ENCODE data around the gene TMEM233.

TMEM233 gene

DNA sequence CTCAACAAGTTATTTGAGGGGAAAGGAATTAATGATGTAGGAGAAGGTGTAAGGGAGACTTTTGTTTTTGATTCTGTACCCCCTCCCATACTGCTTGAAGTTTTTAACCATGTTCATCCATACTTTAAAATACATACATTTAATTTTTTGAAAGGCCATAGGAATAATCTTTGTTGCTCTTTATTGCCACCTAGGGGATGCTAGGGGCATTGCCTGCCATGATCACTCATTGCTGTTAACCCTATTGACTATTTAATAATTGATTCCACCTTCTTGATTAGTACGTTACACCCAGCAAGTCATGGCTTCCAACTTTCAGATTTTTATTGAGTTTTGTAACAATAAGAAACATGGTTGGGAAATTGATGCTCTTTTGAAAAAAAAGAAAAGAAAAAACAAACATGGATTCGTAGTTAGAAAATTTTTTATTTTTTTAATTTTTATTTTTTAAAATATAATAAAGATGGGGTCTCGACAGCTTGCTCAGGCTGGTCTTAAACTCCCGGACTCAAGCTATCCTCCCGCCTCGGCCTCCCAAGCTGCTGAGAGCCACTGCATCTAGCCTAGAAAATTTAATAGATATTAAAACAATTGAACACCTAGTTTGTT lies 65.8 kb downstream of the TMEM233 start:
- no peak for DNase-seq

DNA sequence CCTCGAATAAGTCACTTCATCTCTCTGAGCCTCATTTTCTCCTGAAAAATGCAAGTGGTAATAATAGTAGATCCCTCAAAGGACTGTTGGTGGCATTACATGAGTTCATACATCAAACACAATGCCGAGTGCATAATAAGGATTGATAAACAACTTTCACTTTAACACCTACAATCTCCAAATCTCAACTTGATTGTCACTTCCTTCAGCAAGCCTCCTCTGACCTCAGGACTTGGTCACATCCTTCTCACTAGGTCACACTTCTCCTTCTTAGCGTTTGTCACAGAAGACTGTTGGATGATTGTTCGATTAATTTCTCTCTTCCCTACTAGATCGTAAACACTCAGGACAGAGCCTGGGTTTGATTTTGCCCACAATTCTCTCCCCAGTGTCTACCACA lies 66.5 kb downstream of the TMEM233 start:
- DNase-seq: peak; percentile 28
- no peaks in the 10 kb centered on the region for H3K4me1 ChIP-seq (ENCODE audit: control insufficient read depth, low read depth, low read length)

More for the DNA sequence above, 65.8 kb downstream of the TMEM233 start:
- Histone ChIP-seq H4K8ac (ENCODE audit: low read depth, low read length) (no peak overlapping the region), H4K5ac (ENCODE audit: low read length) (no peak overlapping the region), H3K18ac (ENCODE audit: low read length) (no peak overlapping the region), H2BK5ac (ENCODE audit: low read length) (no peak overlapping the region), H3K27me3 (ENCODE audit: insufficient read depth, low read length, poor library complexity) (no peaks in the 10 kb centered on the region), H3K56ac (ENCODE audit: low read length) (no peak overlapping the region), H3K4me1 (ENCODE audit: control insufficient read depth, low read depth, low read length) (no peaks in the 10 kb centered on the region), H2AK5ac (ENCODE audit: low read length) (no peak overlapping the region), H3K4ac (ENCODE audit: low read depth, low read length) (no peak overlapping the region), H3K4me3 (ENCODE audit: low read length) (no peak overlapping the region), H3K4me2 (ENCODE audit: low read length) (no peak overlapping the region), H3K79me1 (ENCODE audit: low read length) (no peaks in the 10 kb centered on the region), H3K27ac (ENCODE audit: low read depth, low read length) (no peak overlapping the region), H2BK120ac (ENCODE audit: low read depth, low read length) (no peak overlapping the region), H3K9ac (ENCODE audit: low read length) (no peak overlapping the region), H3K23ac (ENCODE audit: low read length) (no peak overlapping the region), H3K79me2 (ENCODE audit: control insufficient read depth, insufficient read depth, low read length) (no peaks in the 10 kb centered on the region), H3K36me3 (ENCODE audit: control insufficient read depth, insufficient read depth, low read length) (no peaks in the 10 kb centered on the region), H2BK15ac (replicated peaks; ENCODE audit: low read depth) (no peak overlapping the region)
- WGBS (ENCODE audit: extremely low coverage, insufficient coverage, low lambda C conversion rate): 100% methylated on average over 1 of the region's 6 CpGs

GRCh38 chr12:119661882-119662281 lies 68.3 kb downstream of the TMEM233 start:
- Histone ChIP-seq H2AK5ac (ENCODE audit: low read length) (no peak overlapping the region), H3K36me3 (ENCODE audit: control insufficient read depth, insufficient read depth, low read length) (no peaks in the 10 kb centered on the region), H3K79me1 (ENCODE audit: low read length) (no peaks in the 10 kb centered on the region), H3K23ac (ENCODE audit: low read length) (no peak overlapping the region), H3K27me3 (ENCODE audit: insufficient read depth, low read length, poor library complexity) (no peaks in the 10 kb centered on the region), H3K9ac (ENCODE audit: low read length) (no peak overlapping the region), H3K56ac (ENCODE audit: low read length) (no peak overlapping the region), H3K4ac (ENCODE audit: low read depth, low read length) (no peak overlapping the region), H2BK120ac (ENCODE audit: low read depth, low read length) (no peak overlapping the region), H3K4me3 (ENCODE audit: low read length) (no peak overlapping the region), H4K5ac (ENCODE audit: low read length) (no peak overlapping the region), H2BK5ac (ENCODE audit: low read length) (no peak overlapping the region), H3K79me2 (ENCODE audit: control insufficient read depth, insufficient read depth, low read length) (no peaks in the 10 kb centered on the region), H3K27ac (ENCODE audit: low read depth, low read length) (no peak overlapping the region), H3K18ac (ENCODE audit: low read length) (no peak overlapping the region), H3K4me2 (ENCODE audit: low read length) (no peak overlapping the region), H3K4me1 (ENCODE audit: control insufficient read depth, low read depth, low read length) (no peaks in the 10 kb centered on the region), H4K8ac (ENCODE audit: low read depth, low read length) (no peak overlapping the region), H2BK15ac (replicated peaks; ENCODE audit: low read depth) (no peak overlapping the region)
- WGBS (ENCODE audit: extremely low coverage, insufficient coverage, low lambda C conversion rate): no CpG with 5 or more reads among the region's 4 CpGs
- DNase-seq: no peak

More for the DNA sequence above, 66.5 kb downstream of the TMEM233 start:
- Histone ChIP-seq H3K18ac (ENCODE audit: low read length) (no peak overlapping the region), H3K4ac (ENCODE audit: low read depth, low read length) (no peak overlapping the region), H3K79me2 (ENCODE audit: control insufficient read depth, insufficient read depth, low read length) (no peaks in the 10 kb centered on the region), H3K27me3 (ENCODE audit: insufficient read depth, low read length, poor library complexity) (no peaks in the 10 kb centered on the region), H3K4me3 (ENCODE audit: low read length) (no peak overlapping the region), H3K23ac (ENCODE audit: low read length) (no peak overlapping the region), H3K27ac (ENCODE audit: low read depth, low read length) (no peak overlapping the region), H3K56ac (ENCODE audit: low read length) (no peak overlapping the region), H3K4me2 (ENCODE audit: low read length) (no peak overlapping the region), H4K8ac (ENCODE audit: low read depth, low read length) (no peak overlapping the region), H2AK5ac (ENCODE audit: low read length) (no peak overlapping the region), H3K36me3 (ENCODE audit: control insufficient read depth, insufficient read depth, low read length) (no peaks in the 10 kb centered on the region), H3K79me1 (ENCODE audit: low read length) (no peaks in the 10 kb centered on the region), H2BK5ac (ENCODE audit: low read length) (no peak overlapping the region), H2BK15ac (replicated peaks; ENCODE audit: low read depth) (no peak overlapping the region), H2BK120ac (ENCODE audit: low read depth, low read length) (no peak overlapping the region), H3K9ac (ENCODE audit: low read length) (no peak overlapping the region), H4K5ac (ENCODE audit: low read length) (no peak overlapping the region)
- no CpG with 5 or more reads among the region's 5 CpGs for WGBS (ENCODE audit: extremely low coverage, insufficient coverage, low lambda C conversion rate)

DNA sequence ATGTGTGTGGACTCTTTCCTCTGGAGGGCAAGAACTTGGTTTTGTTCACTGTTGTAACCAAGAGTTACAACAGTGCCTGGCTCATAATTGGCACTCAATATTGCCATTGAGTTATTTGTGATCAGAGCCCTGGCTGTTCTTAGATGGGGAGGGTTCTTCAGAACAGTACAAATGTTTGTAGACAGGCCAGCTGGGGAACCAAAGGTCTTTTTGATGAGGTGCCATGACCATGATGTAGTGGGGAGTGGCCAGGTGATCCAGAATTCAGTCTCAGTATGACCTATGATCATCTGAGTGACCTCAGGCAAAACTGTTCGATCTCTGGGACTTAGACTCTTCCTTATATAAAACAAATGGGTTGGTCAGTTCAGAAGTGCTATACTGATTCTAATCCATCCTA lies 71.1 kb downstream of the TMEM233 start:
- no peak overlapping the region for H3K23ac ChIP-seq (ENCODE audit: low read length)
- H2BK15ac ChIP-seq (replicated peaks; ENCODE audit: low read depth): no peak overlapping the region
- H3K4me2 ChIP-seq (ENCODE audit: low read length): no peak overlapping the region
- no peak overlapping the region for H3K4ac ChIP-seq (ENCODE audit: low read depth, low read length)
- H3K79me1 ChIP-seq (ENCODE audit: low read length): peaks cover 4% of the 10 kb centered on the region
- H2BK5ac ChIP-seq (ENCODE audit: low read length): no peak overlapping the region
- H3K18ac ChIP-seq (ENCODE audit: low read length): no peak overlapping the region
- DNase-seq: no peak
- no peak overlapping the region for H3K56ac ChIP-seq (ENCODE audit: low read length)
- H2AK5ac ChIP-seq (ENCODE audit: low read length): no peak overlapping the region
- H3K4me1 ChIP-seq (ENCODE audit: control insufficient read depth, low read depth, low read length): no peaks in the 10 kb centered on the region
- H3K4me3 ChIP-seq (ENCODE audit: low read length): no peak overlapping the region
- peak overlapping the region; percentile 12 for H3K27ac ChIP-seq (ENCODE audit: low read depth, low read length)
- H3K27me3 ChIP-seq (ENCODE audit: insufficient read depth, low read length, poor library complexity): no peaks in the 10 kb centered on the region
- no peak overlapping the region for H4K8ac ChIP-seq (ENCODE audit: low read depth, low read length)
- no CpG with 5 or more reads among the region's 1 CpG for WGBS (ENCODE audit: extremely low coverage, insufficient coverage, low lambda C conversion rate)
- H4K5ac ChIP-seq (ENCODE audit: low read length): no peak overlapping the region
- H3K36me3 ChIP-seq (ENCODE audit: control insufficient read depth, insufficient read depth, low read length): no peaks in the 10 kb centered on the region
- H3K9ac ChIP-seq (ENCODE audit: low read length): no peak overlapping the region
- no peak overlapping the region for H2BK120ac ChIP-seq (ENCODE audit: low read depth, low read length)
- peaks cover 6% of the 10 kb centered on the region for H3K79me2 ChIP-seq (ENCODE audit: control insufficient read depth, insufficient read depth, low read length)

DNA sequence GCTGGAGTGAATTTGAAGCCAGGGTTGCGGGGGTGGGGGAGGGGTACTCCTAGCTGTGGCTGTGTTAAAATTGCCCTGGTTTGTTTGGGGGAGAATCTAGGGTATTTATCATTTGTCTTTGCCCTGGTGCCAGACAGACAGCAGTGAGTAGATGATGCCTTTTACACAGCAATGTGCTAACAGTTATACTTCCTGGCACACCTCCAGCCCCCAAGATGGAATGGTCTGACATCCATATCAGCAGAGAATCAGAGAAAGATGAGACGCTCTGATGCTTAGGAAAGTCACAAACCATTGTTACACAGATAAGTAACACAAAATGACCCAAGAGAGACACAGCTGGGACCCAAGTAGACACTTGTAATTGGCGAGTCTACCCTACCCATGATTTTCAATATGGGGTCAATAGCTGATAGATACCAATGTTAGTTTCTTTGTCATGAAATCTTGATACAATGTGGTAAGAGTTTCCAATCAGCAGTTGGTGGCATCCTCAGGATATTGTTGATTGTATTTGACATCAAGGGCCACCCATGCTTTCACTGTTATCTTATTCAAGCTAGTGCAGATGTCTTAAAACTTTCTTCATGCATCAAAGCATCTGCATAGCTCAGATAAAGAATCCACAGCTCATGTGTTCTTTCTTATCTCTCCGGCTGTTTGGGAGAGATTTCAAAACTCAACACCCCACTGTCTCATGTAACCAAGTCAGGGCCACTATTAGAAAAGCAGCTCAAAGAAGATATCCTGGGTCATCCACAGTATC lies 71.8 kb downstream of the TMEM233 start:
- Histone ChIP-seq H3K79me2 (ENCODE audit: control insufficient read depth, insufficient read depth, low read length) (peaks cover 10% of the 10 kb centered on the region), H2AK5ac (ENCODE audit: low read length) (no peak overlapping the region), H3K9ac (ENCODE audit: low read length) (no peak overlapping the region), H3K4ac (ENCODE audit: low read depth, low read length) (no peak overlapping the region), H3K56ac (ENCODE audit: low read length) (no peak overlapping the region), H2BK5ac (ENCODE audit: low read length) (no peak overlapping the region), H3K79me1 (ENCODE audit: low read length) (peaks cover 9% of the 10 kb centered on the region), H3K4me2 (ENCODE audit: low read length) (no peak overlapping the region), H2BK120ac (ENCODE audit: low read depth, low read length) (no peak overlapping the region), H3K36me3 (ENCODE audit: control insufficient read depth, insufficient read depth, low read length) (no peaks in the 10 kb centered on the region), H3K4me1 (ENCODE audit: control insufficient read depth, low read depth, low read length) (peaks cover 3% of the 10 kb centered on the region), H3K23ac (ENCODE audit: low read length) (no peak overlapping the region), H3K4me3 (ENCODE audit: low read length) (no peak overlapping the region), H2BK15ac (replicated peaks; ENCODE audit: low read depth) (no peak overlapping the region), H3K27ac (ENCODE audit: low read depth, low read length) (no peak overlapping the region), H3K18ac (ENCODE audit: low read length) (no peak overlapping the region), H4K5ac (ENCODE audit: low read length) (no peak overlapping the region), H4K8ac (ENCODE audit: low read depth, low read length) (no peak overlapping the region), H3K27me3 (ENCODE audit: insufficient read depth, low read length, poor library complexity) (no peaks in the 10 kb centered on the region)
- WGBS (ENCODE audit: extremely low coverage, insufficient coverage, low lambda C conversion rate): no CpG with 5 or more reads among the region's 4 CpGs
- peak; percentile 31 for DNase-seq
